WTC11 (cell line): ENCODE data around the gene ZNRF3. TPM values are rescaled to one million over a fixed set of nuclear protein-coding genes. Genes with fewer than 3 reads are reported as not detected.

Source experiments
- ATAC-seq: fragments of 200-7000 bp; cut with Tn5 transposase; 2 replicates; pipeline ENCODE4 v1.10.0; 2021; ENCODE audit warnings: mild to moderate bottlenecking, moderate library complexity
- CTCF ChIA-PET: fragments of 300-600 bp; sonication (Branson Sonifier 250); formaldehyde crosslinking; loops from one replicate; lab custom pipeline; 2021; ENCODE audit warnings: antibody characterized with exemption; lab: Charles Lee
- POLR2A ChIA-PET: fragments of 350-600 bp; sonication (Branson Sonifier 250); formaldehyde crosslinking; loops from one replicate; lab custom pipeline; 2021; ENCODE audit warnings: antibody characterized with exemption; lab: Charles Lee
- DNase-seq: peaks from one replicate; pipeline ENCODE4 v3.0.0; 2021; ENCODE audit warnings: low spot score
- H3K27ac Mint-ChIP-seq: 2 replicates; pipeline ENCODE4 v1.8.0; 2021; ENCODE audit warnings: mixed read lengths
- H3K27me3 Mint-ChIP-seq: 2 replicates; pipeline ENCODE4 v1.8.0; 2021; ENCODE audit warnings: low read depth, mild to moderate bottlenecking, moderate library complexity, mixed read lengths
- H3K36me3 Mint-ChIP-seq: 2 replicates; pipeline ENCODE4 v1.8.0; 2021; ENCODE audit warnings: mixed read lengths
- H3K4me1 Mint-ChIP-seq: 2 replicates; pipeline ENCODE4 v1.8.0; 2022; ENCODE audit warnings: mixed read lengths
- H3K4me3 Mint-ChIP-seq: 2 replicates; pipeline ENCODE4 v1.8.0; 2021; ENCODE audit warnings: mild to moderate bottlenecking, moderate library complexity, mixed read lengths
- H3K9me3 Mint-ChIP-seq: 2 replicates; pipeline ENCODE4 v1.8.0; 2021; ENCODE audit warnings: mixed read lengths
- CBFB ChIP-seq: sonication (generic); formaldehyde crosslinking; IDR thresholded peaks from 2 replicates; pipeline ENCODE4 v1.8.1; 2022; ENCODE audit warnings: mild to moderate bottlenecking, low read depth, missing genetic modification reagents
- FOXK1 ChIP-seq: sonication (generic); formaldehyde crosslinking; IDR thresholded peaks from 2 replicates; pipeline ENCODE4 v1.8.0; 2022; ENCODE audit warnings: mild to moderate bottlenecking, moderate library complexity, missing genetic modification reagents
- JAZF1 ChIP-seq: fragments of 250-450 bp; sonication (Bioruptor Pico); IDR thresholded peaks from 2 replicates; pipeline ENCODE4 v1.9.0; 2021; ENCODE audit warnings: moderate library complexity, mild to moderate bottlenecking, inconsistent platforms
- JUN ChIP-seq: sonication (generic); formaldehyde crosslinking; IDR thresholded peaks from 2 replicates; pipeline ENCODE4 v1.8.0; 2023; ENCODE audit warnings: mild to moderate bottlenecking, missing genetic modification reagents
- OVOL2 ChIP-seq: fragments of 250-450 bp; sonication (Bioruptor Pico); IDR thresholded peaks from 2 replicates; pipeline ENCODE4 v1.9.0; 2021; ENCODE audit warnings: mild to moderate bottlenecking, borderline replicate concordance
- RELA ChIP-seq: sonication (generic); formaldehyde crosslinking; IDR thresholded peaks from 2 replicates; pipeline ENCODE4 v1.8.1; 2022; ENCODE audit warnings: missing genetic modification reagents, mild to moderate bottlenecking, borderline replicate concordance
- SMAD4 ChIP-seq: sonication (generic); formaldehyde crosslinking; IDR thresholded peaks from 2 replicates; pipeline ENCODE4 v1.8.0; 2022; ENCODE audit warnings: mild to moderate bottlenecking, missing genetic modification reagents
- TEAD1 ChIP-seq: sonication (generic); formaldehyde crosslinking; IDR thresholded peaks from 2 replicates; pipeline ENCODE4 v1.8.0; 2022; ENCODE audit warnings: mild to moderate bottlenecking, missing genetic modification reagents
- TEAD4 ChIP-seq: sonication (generic); formaldehyde crosslinking; IDR thresholded peaks from 2 replicates; pipeline ENCODE4 v1.8.0; 2022; ENCODE audit warnings: mild to moderate bottlenecking, missing genetic modification reagents
- USF2 ChIP-seq: sonication (generic); formaldehyde crosslinking; IDR thresholded peaks from 2 replicates; pipeline ENCODE4 v1.8.1; 2023; ENCODE audit warnings: mild to moderate bottlenecking, missing genetic modification reagents, moderate library complexity
- ZNF416 ChIP-seq: fragments of 250-450 bp; sonication (Bioruptor Pico); IDR thresholded peaks from 2 replicates; pipeline ENCODE4 v1.9.0; 2021; ENCODE audit warnings: mild to moderate bottlenecking, inconsistent platforms
- ZNF423 ChIP-seq: fragments of 250-450 bp; sonication (Bioruptor Pico); IDR thresholded peaks from 2 replicates; pipeline ENCODE4 v2.1.2; 2022; ENCODE audit warnings: mild to moderate bottlenecking, moderate library complexity
- total RNA-seq: library from RNA; stranded (reverse); gene quantifications from 3 replicates; pipeline ENCODE4 v1.2.3, GENCODE V29; 2021
- TF ChIP-seq, protein P1 (sequence below): sonication (generic); formaldehyde crosslinking; IDR thresholded peaks from 2 replicates; pipeline ENCODE4 v1.8.1; 2022; ENCODE audit warnings: mild to moderate bottlenecking, missing genetic modification reagents, moderate library complexity, borderline replicate concordance
- TF ChIP-seq, protein P2 (sequence below): fragments of 250-450 bp; sonication (Bioruptor Pico); IDR thresholded peaks from 2 replicates; pipeline ENCODE4 v2.1.2; 2022; ENCODE audit warnings: mild to moderate bottlenecking, moderate library complexity
- TF ChIP-seq, protein P3 (sequence below): sonication (generic); formaldehyde crosslinking; conservative IDR thresholded peaks from 2 replicates; pipeline ENCODE4 v1.8.1; 2022; ENCODE audit warnings: mild to moderate bottlenecking, missing genetic modification reagents
- TF ChIP-seq, protein P4 (sequence below): sonication (generic); formaldehyde crosslinking; IDR thresholded peaks from 2 replicates; pipeline ENCODE4 v1.8.0; 2023; ENCODE audit warnings: mild to moderate bottlenecking, missing genetic modification reagents
- TF ChIP-seq, protein P5 (sequence below): sonication (generic); formaldehyde crosslinking; IDR thresholded peaks from 2 replicates; pipeline ENCODE4 v1.8.1; 2022; ENCODE audit warnings: low read depth, missing genetic modification reagents, borderline replicate concordance
- TF ChIP-seq, protein P6 (sequence below): fragments of 250-450 bp; sonication (Bioruptor Pico); IDR thresholded peaks from 2 replicates; pipeline ENCODE4 v1.9.0; 2021; ENCODE audit warnings: moderate library complexity, mild to moderate bottlenecking, inconsistent platforms, borderline replicate concordance
- TF ChIP-seq, protein P7 (sequence below): sonication (generic); formaldehyde crosslinking; IDR thresholded peaks from 2 replicates; pipeline ENCODE4 v1.8.1; 2023; ENCODE audit warnings: mild to moderate bottlenecking, missing genetic modification reagents, borderline replicate concordance

ZNRF3 gene
- total RNA-seq, 1 experiment from 2014 or later = 25.4 TPM

- no peak for DNase-seq
- POLR2A ChIA-PET = interaction anchor here (0.6 kb wide), 1 partner anchor 19 kb away, joined by 4 read pairs; no protein-coding TSS in a partner anchor
- H3K4me3 Mint-ChIP-seq = no peak overlapping the region
- no peaks in the 10 kb centered on the region for H3K9me3 Mint-ChIP-seq
- H3K36me3 Mint-ChIP-seq = peaks cover 4% of the 10 kb centered on the region
- TF ChIP-seq TEAD4 (CRISPR knock-in tag) (no peak), TEAD1 (CRISPR knock-in tag) (no peak), JUN (CRISPR knock-in tag) (no peak), SMAD4 (CRISPR knock-in tag) (no peak), FOXK1 (CRISPR knock-in tag) (no peak), RELA (CRISPR knock-in tag) (no peak)
- TF ChIP-seq, protein P1, sequence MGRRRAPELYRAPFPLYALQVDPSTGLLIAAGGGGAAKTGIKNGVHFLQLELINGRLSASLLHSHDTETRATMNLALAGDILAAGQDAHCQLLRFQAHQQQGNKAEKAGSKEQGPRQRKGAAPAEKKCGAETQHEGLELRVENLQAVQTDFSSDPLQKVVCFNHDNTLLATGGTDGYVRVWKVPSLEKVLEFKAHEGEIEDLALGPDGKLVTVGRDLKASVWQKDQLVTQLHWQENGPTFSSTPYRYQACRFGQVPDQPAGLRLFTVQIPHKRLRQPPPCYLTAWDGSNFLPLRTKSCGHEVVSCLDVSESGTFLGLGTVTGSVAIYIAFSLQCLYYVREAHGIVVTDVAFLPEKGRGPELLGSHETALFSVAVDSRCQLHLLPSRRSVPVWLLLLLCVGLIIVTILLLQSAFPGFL (CRISPR knock-in tag) = no peak
- TF ChIP-seq, protein P2, sequence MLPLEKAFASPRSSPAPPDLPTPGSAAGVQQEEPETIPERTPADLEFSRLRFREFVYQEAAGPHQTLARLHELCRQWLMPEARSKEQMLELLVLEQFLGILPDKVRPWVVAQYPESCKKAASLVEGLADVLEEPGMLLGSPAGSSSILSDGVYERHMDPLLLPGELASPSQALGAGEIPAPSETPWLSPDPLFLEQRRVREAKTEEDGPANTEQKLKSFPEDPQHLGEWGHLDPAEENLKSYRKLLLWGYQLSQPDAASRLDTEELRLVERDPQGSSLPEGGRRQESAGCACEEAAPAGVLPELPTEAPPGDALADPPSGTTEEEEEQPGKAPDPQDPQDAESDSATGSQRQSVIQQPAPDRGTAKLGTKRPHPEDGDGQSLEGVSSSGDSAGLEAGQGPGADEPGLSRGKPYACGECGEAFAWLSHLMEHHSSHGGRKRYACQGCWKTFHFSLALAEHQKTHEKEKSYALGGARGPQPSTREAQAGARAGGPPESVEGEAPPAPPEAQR = no peak
- TF ChIP-seq, protein P3, sequence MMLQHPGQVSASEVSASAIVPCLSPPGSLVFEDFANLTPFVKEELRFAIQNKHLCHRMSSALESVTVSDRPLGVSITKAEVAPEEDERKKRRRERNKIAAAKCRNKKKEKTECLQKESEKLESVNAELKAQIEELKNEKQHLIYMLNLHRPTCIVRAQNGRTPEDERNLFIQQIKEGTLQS (CRISPR knock-in tag) = no peak
- TF ChIP-seq, all 79 proteins: peak for 0
- peaks cover 47% of the 10 kb centered on the region for H3K4me1 Mint-ChIP-seq
- ATAC-seq = no peak
- H3K27ac Mint-ChIP-seq = no peak overlapping the region; the same call in 1 of the 2 replicates
- CTCF ChIA-PET = interaction anchor here (0.5 kb wide), 1 partner anchor 41 kb away, joined by 3 read pairs; no protein-coding TSS in a partner anchor
- H3K27me3 Mint-ChIP-seq = no peaks in the 10 kb centered on the region
Observed at GRCh38 chr22:28958611-28959010, 75.2 kb downstream of the ZNRF3 start.

DNA sequence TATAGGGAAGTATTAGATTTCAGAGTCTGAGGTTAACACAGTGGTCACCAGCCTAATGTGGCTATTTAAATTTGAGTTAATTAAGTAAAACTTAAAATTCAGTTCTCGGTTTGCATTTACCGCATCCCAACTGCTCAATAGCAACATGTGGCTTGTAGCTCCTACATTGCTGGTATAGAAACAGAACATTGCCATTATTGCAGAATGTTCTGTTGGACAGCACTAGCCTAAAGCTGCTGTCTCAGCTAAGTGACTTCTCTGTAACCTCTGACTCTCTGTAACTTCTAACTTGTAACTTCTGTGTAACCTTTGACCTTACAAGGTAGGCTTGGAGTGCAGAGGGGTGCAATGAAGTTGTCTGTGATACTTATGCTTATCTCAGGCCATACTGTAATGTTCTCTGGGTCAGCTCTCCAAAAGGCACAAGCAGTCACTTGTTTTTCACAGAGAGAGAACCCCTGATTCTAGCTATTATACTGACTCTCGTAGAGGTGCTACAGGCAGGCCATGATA, 78.7 kb downstream of the ZNRF3 start:
- Mint-ChIP-seq H3K36me3 (peaks cover 4% of the 10 kb centered on the region), H3K9me3 (no peaks in the 10 kb centered on the region), H3K27me3 (no peaks in the 10 kb centered on the region), H3K27ac (no peak overlapping the region), H3K4me1 (peaks cover 55% of the 10 kb centered on the region), H3K4me3 (no peak overlapping the region)
- POLR2A ChIA-PET = interaction anchor here (1.0 kb wide), 1 partner anchor 19 kb away, joined by 3 read pairs; no protein-coding TSS in a partner anchor
- DNase-seq (no peak), ATAC-seq (no peak)
- CTCF ChIA-PET = interaction anchor here (0.6 to 4.8 kb wide), 2 partner anchors 45 to 78 kb away, joined by 3 to 17 read pairs; no protein-coding TSS in a partner anchor
- TF ChIP-seq ZNF423 (CRISPR knock-in tag) (no peak), OVOL2 (CRISPR knock-in tag) (no peak), ZNF416 (CRISPR knock-in tag) (no peak), RELA (CRISPR knock-in tag) (no peak), JAZF1 (no peak), TEAD1 (CRISPR knock-in tag) (no peak), USF2 (CRISPR knock-in tag) (no peak), CBFB (CRISPR knock-in tag) (no peak)
- TF ChIP-seq, protein P4, sequence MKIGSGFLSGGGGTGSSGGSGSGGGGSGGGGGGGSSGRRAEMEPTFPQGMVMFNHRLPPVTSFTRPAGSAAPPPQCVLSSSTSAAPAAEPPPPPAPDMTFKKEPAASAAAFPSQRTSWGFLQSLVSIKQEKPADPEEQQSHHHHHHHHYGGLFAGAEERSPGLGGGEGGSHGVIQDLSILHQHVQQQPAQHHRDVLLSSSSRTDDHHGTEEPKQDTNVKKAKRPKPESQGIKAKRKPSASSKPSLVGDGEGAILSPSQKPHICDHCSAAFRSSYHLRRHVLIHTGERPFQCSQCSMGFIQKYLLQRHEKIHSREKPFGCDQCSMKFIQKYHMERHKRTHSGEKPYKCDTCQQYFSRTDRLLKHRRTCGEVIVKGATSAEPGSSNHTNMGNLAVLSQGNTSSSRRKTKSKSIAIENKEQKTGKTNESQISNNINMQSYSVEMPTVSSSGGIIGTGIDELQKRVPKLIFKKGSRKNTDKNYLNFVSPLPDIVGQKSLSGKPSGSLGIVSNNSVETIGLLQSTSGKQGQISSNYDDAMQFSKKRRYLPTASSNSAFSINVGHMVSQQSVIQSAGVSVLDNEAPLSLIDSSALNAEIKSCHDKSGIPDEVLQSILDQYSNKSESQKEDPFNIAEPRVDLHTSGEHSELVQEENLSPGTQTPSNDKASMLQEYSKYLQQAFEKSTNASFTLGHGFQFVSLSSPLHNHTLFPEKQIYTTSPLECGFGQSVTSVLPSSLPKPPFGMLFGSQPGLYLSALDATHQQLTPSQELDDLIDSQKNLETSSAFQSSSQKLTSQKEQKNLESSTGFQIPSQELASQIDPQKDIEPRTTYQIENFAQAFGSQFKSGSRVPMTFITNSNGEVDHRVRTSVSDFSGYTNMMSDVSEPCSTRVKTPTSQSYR (CRISPR knock-in tag) = no peak
- TF ChIP-seq, protein P5, sequence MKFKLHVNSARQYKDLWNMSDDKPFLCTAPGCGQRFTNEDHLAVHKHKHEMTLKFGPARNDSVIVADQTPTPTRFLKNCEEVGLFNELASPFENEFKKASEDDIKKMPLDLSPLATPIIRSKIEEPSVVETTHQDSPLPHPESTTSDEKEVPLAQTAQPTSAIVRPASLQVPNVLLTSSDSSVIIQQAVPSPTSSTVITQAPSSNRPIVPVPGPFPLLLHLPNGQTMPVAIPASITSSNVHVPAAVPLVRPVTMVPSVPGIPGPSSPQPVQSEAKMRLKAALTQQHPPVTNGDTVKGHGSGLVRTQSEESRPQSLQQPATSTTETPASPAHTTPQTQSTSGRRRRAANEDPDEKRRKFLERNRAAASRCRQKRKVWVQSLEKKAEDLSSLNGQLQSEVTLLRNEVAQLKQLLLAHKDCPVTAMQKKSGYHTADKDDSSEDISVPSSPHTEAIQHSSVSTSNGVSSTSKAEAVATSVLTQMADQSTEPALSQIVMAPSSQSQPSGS (CRISPR knock-in tag) = no peak
- TF ChIP-seq, protein P6, sequence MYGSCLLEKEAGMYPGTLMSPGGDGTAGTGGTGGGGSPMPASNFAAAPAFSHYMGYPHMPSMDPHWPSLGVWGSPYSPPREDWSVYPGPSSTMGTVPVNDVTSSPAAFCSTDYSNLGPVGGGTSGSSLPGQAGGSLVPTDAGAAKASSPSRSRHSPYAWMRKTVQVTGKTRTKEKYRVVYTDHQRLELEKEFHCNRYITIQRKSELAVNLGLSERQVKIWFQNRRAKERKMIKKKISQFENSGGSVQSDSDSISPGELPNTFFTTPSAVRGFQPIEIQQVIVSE (CRISPR knock-in tag) = no peak
- TF ChIP-seq, protein P7, sequence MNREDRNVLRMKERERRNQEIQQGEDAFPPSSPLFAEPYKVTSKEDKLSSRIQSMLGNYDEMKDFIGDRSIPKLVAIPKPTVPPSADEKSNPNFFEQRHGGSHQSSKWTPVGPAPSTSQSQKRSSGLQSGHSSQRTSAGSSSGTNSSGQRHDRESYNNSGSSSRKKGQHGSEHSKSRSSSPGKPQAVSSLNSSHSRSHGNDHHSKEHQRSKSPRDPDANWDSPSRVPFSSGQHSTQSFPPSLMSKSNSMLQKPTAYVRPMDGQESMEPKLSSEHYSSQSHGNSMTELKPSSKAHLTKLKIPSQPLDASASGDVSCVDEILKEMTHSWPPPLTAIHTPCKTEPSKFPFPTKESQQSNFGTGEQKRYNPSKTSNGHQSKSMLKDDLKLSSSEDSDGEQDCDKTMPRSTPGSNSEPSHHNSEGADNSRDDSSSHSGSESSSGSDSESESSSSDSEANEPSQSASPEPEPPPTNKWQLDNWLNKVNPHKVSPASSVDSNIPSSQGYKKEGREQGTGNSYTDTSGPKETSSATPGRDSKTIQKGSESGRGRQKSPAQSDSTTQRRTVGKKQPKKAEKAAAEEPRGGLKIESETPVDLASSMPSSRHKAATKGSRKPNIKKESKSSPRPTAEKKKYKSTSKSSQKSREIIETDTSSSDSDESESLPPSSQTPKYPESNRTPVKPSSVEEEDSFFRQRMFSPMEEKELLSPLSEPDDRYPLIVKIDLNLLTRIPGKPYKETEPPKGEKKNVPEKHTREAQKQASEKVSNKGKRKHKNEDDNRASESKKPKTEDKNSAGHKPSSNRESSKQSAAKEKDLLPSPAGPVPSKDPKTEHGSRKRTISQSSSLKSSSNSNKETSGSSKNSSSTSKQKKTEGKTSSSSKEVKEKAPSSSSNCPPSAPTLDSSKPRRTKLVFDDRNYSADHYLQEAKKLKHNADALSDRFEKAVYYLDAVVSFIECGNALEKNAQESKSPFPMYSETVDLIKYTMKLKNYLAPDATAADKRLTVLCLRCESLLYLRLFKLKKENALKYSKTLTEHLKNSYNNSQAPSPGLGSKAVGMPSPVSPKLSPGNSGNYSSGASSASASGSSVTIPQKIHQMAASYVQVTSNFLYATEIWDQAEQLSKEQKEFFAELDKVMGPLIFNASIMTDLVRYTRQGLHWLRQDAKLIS (CRISPR knock-in tag) = no peak
- TF ChIP-seq, protein P3 (CRISPR knock-in tag) = no peak
